ENCODE data around the gene TNS1.

TNS1 gene

DNA sequence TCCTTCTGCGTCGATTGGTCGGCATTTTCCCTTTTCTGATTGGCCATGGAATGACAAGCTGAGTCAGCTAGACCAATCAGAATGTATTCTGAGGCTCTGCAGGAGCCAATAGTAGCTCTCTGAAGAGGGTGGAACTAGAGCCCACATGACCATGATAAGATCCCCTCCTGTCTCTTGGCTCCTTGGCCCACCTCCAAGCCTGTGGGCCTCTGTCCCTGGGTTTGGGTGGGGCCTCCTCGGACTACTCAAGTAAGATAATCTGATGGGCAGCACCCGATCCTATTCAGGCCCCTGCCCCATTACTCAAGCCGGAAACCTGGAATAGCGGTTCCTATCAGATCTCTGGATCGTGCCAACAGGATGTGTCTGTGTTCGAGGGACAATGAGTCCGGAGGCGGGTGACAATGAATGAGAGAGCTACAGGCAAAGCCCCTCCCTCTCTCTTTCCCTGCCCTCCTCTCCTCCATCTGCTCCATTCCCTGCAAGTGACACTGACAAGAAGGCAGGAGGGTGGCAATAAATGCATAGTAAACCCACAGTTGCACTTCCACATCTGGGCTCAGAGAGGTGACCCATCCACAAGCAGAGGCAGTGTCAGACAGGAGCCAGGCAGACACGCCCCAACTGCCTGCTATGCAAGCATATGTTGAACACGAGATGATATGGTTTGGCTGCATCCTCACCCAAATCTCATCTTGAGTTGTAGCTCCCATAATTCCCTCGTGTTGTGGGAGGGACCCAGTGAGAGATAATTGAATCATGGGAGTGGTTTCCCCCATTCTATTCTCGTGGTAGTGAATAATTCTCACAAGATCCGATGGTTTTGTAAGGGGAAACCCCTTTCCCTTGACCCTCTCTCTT, 114.7 kb downstream of the TNS1 start:
- no peak for DNase-seq

DNA sequence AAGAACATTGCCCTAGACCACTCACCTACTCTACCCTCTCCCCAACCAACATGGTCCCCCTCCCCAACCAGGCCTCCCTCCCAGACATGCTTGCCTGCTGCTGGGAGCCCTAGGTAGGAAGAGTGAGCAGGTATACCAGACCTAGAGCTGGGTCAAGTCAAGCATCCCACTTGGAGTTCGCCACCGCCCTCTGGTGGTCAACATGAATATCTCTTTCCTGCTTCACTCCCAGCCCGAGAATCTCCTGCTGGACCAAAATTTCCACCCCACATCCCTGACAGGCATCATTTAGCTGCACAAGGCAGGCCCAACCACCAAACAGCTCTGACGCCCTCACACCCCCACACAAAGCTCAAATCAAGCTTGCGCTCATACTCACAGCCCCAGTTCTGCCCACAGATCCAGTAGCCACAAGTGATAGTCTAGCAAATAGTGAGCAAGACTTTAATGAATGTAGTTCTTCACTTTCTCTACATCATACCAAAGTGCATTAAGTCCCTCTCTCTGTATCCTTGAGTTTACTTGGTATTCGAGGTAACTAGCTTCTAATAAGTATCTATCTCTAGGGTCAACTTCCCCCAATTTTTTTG, 116.0 kb downstream of the TNS1 start:
- peak; percentile 51 to 60 for DNase-seq

DNA sequence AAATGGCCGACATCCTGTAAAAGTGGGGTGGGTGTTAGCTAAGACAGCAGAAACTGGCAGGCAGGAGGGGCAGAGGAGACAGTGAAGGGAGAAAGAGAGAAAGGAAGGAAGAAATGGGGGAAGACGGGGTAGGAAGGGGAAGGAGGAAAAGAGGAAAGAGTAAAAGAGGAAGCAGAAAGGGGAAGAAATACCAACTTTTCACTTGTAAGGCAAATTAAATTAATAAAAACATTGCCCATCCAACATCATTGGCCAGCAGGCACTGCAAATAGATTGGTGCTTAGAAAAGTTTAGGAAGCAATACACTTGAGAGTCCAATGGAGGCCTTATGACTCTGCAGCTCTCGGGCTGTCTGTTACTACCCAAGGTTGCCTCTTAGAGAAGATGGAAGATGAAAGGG, 116.7 kb downstream of the TNS1 start:
- no peak for DNase-seq

GRCh38 chr2:217884985-217885384, 117.8 kb downstream of the TNS1 start:
- no peak for DNase-seq

GRCh38 chr2:217880891-217881290, 121.9 kb downstream of the TNS1 start:
- no peak for DNase-seq

- DNase-seq: no peak
These were observed 122.4 kb downstream of the TNS1 start for GRCh38 chr2:217880287-217880889.

- no peak for DNase-seq
These were observed 123.7 kb downstream of the TNS1 start for GRCh38 chr2:217878915-217879590.

- no peak for DNase-seq
These were observed 124.9 kb downstream of the TNS1 start for GRCh38 chr2:217877866-217878265.

GRCh38 chr2:217876253-217876570, 126.6 kb downstream of the TNS1 start:
- DNase-seq: no peak

GRCh38 chr2:217875556-217876252, 127.1 kb downstream of the TNS1 start:
- no peak for DNase-seq

GRCh38 chr2:217875138-217875537, 127.7 kb downstream of the TNS1 start:
- no peak for DNase-seq

DNA sequence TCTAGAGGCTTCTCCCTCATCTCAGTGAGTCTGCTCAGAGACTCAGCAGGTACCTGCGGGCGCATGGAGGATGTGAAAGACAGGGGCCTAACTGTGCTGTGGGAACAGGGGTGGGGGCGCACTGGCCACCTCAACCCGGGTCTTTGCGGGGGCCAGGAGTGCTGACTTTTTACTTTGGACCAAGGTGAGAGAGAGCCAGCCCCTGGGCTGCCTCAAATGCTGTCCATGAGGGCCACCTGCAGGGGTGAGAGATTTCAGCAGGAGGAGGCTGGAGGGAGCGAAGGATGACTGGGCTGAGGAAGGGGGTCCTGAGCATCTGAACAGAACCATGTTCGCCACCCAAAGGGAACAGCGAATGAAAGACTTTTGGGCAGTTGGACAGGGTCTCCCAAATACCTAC, 129.4 kb downstream of the TNS1 start:
- no peak for DNase-seq

GRCh38 chr2:217872319-217872718, 130.5 kb downstream of the TNS1 start:
- no peak for DNase-seq

- DNase-seq: no peak
These were observed 132.2 kb downstream of the TNS1 start for GRCh38 chr2:217870528-217871011.

- DNase-seq: no peak
These were observed 133.9 kb downstream of the TNS1 start for GRCh38 chr2:217868911-217869334.

DNA sequence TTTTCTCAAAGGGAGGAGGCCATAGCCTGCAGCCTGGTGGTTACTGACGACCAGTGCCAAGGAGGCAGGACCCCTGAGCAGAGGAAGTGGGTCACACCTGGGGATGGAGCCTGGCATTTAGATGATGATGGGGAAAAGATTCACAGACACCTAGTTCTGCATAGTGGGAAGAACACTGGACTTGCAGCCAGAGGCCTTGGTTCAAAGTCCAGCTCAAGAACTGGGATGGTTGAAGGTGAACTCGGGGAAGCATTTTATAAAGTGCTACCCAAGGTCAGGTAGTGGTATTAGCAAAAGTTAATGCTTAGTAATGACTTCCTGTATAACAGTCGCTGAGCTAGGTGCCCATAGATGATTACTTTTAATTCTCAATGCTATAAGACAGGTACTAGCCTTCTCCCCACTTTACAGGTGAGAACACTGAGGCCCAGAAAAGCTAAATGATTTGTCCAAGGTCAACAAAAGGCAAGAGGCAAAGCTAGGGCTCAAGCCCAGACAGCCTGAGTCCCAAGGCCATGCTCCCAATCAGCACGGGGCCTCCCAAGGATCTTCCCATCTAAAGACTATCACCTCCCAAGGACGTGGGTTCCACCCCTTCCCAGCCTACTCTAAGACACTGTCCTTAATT, 134.4 kb downstream of the TNS1 start:
- no peak for DNase-seq

- no peak for DNase-seq
These were observed 136.3 kb downstream of the TNS1 start for GRCh38 chr2:217866457-217866856.

DNA sequence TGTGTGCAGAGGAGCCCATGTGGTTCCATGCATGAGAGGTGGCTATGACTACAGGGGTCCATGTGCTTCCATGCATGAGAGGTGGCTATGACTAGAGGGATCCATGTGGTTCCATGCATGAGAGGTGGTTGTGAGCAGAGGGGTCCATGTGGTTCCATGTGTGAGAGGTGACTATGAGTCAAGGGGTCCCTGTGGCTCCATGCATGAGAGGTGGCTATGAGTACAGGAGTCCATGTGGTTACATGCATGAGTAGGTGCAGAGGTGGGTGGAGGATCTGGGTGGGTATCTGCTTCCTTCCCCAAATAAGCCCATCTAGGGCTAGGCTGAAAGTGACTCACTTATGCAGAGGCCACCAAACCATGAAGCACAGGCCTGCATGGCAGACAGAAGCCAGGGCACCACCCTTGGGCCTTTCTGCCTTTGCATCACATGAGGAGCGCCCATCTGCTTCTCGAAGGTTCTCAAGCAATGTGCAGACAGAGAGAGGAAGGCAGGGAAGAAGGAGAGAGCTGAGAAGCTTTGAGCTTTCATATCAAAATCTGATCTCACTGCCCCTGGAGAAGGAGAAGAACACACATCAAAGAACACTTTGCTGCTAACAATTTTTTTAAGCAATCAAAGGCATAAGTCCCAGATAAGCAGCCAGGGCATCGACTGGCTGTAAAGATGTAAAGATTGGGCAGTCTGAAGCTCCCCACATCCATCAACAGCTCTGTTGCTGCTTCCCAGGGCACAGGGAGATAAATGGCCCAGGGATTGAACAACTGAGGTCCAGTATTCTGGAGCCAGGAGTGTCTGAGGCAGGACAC, 137.6 kb downstream of the TNS1 start:
- DNase-seq: no peak

GRCh38 chr2:217863883-217864282, 138.9 kb downstream of the TNS1 start:
- no peak for DNase-seq

- DNase-seq: no peak
These were observed 141.4 kb downstream of the TNS1 start for GRCh38 chr2:217861334-217861877.

DNA sequence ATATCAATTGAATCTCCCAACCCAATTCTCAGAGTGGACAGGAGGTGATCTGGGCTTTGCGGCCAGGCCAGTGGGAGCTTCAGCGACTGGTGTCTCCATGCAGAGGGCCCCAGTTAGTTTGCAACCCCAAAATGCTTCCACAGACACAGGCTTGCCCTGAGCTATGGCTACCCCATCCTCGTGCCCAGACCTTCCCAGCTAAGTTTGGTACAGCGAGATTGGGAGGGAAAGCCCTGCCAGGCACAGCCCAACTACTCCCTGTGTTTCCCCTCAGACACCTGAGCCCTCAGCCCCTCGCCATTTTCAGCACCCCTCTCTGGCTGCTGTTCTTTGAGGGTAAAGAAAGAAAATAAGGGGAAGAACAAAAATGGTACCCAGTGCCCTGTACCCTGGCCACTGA, 142.9 kb downstream of the TNS1 start:
- DNase-seq: no peak

Data from activated CD4-positive, alpha-beta T cell treated with anti-CD3 and anti-CD28 coated beads for 4 hours (primary cell).